ENCODE results near the gene SLC24A3.

Gene SLC24A3

DNA sequence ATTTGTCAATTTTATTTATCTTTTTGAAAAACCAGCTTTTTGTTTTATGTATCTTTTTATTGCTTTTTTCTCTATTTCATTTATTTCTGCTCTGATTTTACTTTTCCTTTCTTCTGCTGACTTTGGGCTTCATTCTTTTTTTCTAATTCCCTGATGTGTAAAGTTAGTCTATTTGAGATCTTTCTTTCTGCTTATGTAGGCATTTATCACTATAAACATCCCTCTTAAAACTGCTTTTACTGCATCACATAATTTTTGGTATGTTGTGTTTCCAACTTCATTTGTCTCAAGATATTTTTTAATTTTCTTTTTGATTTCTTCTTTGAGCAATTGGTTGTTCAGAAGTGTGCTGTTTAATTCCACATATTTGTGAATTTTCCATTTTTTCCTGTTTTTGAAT is 174.8 kb downstream of the SLC24A3 start:
- TF ChIP-seq, protein P1, sequence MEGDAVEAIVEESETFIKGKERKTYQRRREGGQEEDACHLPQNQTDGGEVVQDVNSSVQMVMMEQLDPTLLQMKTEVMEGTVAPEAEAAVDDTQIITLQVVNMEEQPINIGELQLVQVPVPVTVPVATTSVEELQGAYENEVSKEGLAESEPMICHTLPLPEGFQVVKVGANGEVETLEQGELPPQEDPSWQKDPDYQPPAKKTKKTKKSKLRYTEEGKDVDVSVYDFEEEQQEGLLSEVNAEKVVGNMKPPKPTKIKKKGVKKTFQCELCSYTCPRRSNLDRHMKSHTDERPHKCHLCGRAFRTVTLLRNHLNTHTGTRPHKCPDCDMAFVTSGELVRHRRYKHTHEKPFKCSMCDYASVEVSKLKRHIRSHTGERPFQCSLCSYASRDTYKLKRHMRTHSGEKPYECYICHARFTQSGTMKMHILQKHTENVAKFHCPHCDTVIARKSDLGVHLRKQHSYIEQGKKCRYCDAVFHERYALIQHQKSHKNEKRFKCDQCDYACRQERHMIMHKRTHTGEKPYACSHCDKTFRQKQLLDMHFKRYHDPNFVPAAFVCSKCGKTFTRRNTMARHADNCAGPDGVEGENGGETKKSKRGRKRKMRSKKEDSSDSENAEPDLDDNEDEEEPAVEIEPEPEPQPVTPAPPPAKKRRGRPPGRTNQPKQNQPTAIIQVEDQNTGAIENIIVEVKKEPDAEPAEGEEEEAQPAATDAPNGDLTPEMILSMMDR (IDR thresholded peaks at IDR 0.05; ENCODE audit: low read depth, low read length, missing control alignments): no peak
- in situ Hi-C loops (cut with HindIII; ENCODE audit: low sequenced_read_pairs): no loop called here
- DNase-seq (ENCODE audit: low read depth): no peak
- no peak overlapping the region for H3K4me3 ChIP-seq (ENCODE audit: low read depth, low read length)

DNA sequence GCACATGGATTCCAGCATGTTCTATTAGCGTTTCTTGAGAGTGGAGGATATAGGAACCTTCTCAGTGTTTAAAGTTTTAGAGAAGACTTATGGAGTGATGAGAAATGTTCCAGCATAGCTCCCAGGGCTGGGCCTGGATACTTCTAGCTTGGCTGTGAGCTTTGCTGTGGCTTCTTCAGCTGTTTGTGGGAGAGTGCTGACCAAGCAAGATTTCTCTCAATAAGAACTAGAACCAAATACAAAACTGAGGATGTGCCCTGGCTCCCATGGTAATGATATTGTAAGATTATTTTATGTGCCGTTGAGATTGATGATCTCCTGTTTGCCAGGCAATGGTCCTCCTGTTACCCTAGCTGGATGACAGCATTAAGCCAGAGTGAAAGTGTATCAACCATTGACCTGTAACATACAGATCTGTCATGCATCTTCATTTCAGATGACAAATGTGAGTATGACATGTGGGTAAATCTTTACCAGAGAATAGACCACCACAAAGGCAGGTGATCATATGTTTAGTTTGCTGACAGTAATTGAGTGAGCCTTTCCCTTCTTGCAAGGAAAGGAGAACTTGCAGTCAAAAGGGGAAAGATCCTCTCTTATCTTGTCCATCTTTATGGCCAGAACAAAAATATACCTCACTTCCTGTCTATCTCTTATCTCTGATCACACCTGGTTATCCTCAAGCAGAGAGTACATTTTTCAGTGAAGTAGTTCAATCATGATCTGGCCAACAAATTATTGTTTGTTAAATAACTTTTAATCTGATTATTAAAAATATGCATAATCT is 180.1 kb downstream of the SLC24A3 start:
- in situ Hi-C loops (cut with HindIII; ENCODE audit: low sequenced_read_pairs): no loop called here
- TF ChIP-seq, protein P1 (IDR thresholded peaks at IDR 0.05; ENCODE audit: low read depth, low read length, missing control alignments): no peak
- no peak for DNase-seq (ENCODE audit: low read depth)
- no peak overlapping the region for H3K4me3 ChIP-seq (ENCODE audit: low read depth, low read length)

- no peak for DNase-seq (ENCODE audit: low read depth)
- no peak overlapping the region for H3K4me3 ChIP-seq (ENCODE audit: low read depth, low read length)
- in situ Hi-C loops (cut with HindIII; ENCODE audit: low sequenced_read_pairs): no loop called here
- TF ChIP-seq, protein P1 (IDR thresholded peaks at IDR 0.05; ENCODE audit: low read depth, low read length, missing control alignments): no peak
Measured at GRCh38 chr20:19396460-19397081, 184.1 kb downstream of the SLC24A3 start.

GRCh38 chr20:19397226-19397625 is 184.8 kb downstream of the SLC24A3 start:
- H3K4me3 ChIP-seq (ENCODE audit: low read depth, low read length): no peak overlapping the region
- no peak for DNase-seq (ENCODE audit: low read depth)
- TF ChIP-seq, protein P1 (IDR thresholded peaks at IDR 0.05; ENCODE audit: low read depth, low read length, missing control alignments): no peak
- in situ Hi-C loops (cut with HindIII; ENCODE audit: low sequenced_read_pairs): no loop called here

DNA sequence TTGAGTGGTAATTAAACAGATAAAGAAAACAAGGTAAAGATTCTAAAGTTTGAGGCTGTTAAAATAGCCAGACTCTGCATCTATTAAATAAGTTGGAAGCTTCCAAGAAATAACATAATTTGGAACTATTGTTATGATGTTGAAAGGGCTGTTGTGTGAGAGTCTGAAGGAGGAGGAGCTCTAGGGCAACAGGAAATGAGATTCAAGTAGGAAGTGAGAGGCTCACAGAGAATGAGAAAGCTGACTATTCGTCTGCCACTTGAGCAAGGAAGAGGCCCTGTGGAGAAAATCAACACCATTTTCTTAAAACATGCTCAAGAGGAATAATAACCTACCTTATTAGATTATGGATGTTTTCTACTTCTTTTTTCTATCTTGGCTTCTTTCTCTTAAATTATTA is 185.2 kb downstream of the SLC24A3 start:
- TF ChIP-seq, protein P1 (IDR thresholded peaks at IDR 0.05; ENCODE audit: low read depth, low read length, missing control alignments): no peak
- in situ Hi-C loops (cut with HindIII; ENCODE audit: low sequenced_read_pairs): no loop called here
- no peak overlapping the region for H3K4me3 ChIP-seq (ENCODE audit: low read depth, low read length)
- no peak for DNase-seq (ENCODE audit: low read depth)

GRCh38 chr20:19401096-19401495 is 188.7 kb downstream of the SLC24A3 start:
- DNase-seq (ENCODE audit: low read depth): no peak
- TF ChIP-seq, protein P1 (IDR thresholded peaks at IDR 0.05; ENCODE audit: low read depth, low read length, missing control alignments): no peak
- no peak overlapping the region for H3K4me3 ChIP-seq (ENCODE audit: low read depth, low read length)
- in situ Hi-C loops (cut with HindIII; ENCODE audit: low sequenced_read_pairs): no loop called here
